Subcutaneous abdominal adipose tissue (tissue), 5 donors: ENCODE results near the gene TEAD2.

Experiments
- H3K27ac ChIP-seq: one replicate; pipeline ENCODE4 v1.7.0; 2013; ENCODE audit warnings: low read depth, mild to moderate bottlenecking, inconsistent platforms, low read length, moderate library complexity
- H3K27me3 ChIP-seq, 5 donors: one replicate each; pipeline ENCODE4 v1.7.0; 2013; ENCODE audit warnings: low read length in 5 of 5, inconsistent platforms in 1 of 5; ENCODE audit not compliant: control insufficient read depth in 5 of 5, insufficient read depth in 4 of 5
- H3K36me3 ChIP-seq, 5 donors: one replicate each; pipeline ENCODE4 v1.7.0; 2013; ENCODE audit warnings: low read length in 5 of 5; ENCODE audit not compliant: control insufficient read depth in 5 of 5, insufficient read depth in 5 of 5
- H3K4me1 ChIP-seq, 5 donors: one replicate each; pipeline ENCODE4 v1.7.0; 2013; ENCODE audit warnings: low read length in 5 of 5, mild to moderate bottlenecking in 3 of 5, moderate library complexity in 1 of 5; ENCODE audit not compliant: control insufficient read depth in 5 of 5, insufficient read depth in 5 of 5
- H3K4me3 ChIP-seq, 5 donors: one replicate each; pipeline ENCODE4 v1.7.0; 2013; ENCODE audit warnings: low read length in 5 of 5, low read depth in 1 of 5
- H3K9ac ChIP-seq, 5 donors: one replicate each; pipeline ENCODE4 v1.7.0; 2013; ENCODE audit warnings: low read length in 5 of 5, mild to moderate bottlenecking in 4 of 5, moderate library complexity in 3 of 5
- H3K9me3 ChIP-seq, 5 donors: one replicate each; pipeline ENCODE4 v1.7.0; 2013; ENCODE audit warnings: low read length in 5 of 5; ENCODE audit not compliant: control insufficient read depth in 5 of 5
- donor health status: healthy.
- donor health status: healthy.
- donor health status: healthy.
- donor health status: healthy.
- donor health status: healthy.

Gene TEAD2

DNA sequence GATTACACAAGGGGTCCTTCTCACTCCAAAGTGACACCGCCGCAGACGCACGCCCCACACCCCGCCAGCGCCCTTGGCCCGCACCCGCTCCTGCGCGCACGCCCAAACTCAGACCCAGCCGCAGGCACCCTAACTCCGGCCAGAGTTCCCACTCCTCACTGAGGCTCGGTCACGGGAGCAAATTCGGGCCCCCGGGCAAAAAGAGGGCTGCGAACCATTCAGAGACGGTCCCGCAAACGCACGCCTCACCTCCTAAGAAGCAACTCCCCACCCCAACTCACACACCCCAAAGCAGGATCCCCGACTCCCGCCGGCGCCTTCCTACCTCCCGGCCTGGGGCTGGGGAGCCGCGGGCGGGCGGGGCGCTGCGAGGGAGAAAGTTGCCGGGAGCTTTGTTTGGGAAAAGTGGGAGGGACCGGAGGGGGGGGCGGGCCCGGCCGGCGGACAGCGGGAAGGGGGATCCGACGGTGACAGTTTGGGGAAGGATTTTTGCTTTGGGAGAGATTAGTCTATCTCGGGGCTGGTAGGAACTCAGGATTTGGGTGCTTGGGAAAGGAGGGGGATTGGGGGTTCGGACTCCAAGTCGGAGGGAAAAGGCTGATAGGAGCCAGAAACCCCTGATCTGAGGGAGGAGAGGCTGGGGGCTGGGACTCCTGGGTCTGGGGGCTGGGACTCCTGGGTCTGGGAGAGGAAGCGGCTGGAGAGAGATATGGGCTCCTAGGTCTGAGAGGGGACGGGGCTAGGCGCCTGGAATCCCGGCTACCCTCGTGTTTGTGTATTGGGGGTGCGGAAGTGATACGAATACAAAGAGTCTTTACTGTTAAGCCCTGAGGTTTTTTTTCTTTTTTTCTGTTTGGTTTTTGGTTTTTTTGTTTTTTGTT, at the start of gene TEAD2:
TEAD2 (minus strand) TSS at position 369 of the 881 bp plus-strand sequence. CDS start 2,341 bp downstream, outside the sequence.
- H3K4me1 ChIP-seq = peaks cover 0 to 42% (median 29%) of the 10 kb centered on the region in 5 donors
- H3K27ac ChIP-seq = peak within 1 kb of the TSS; percentile 90
- peaks cover 0 to 20% (median 11%) of the 10 kb centered on the region in 5 donors for H3K36me3 ChIP-seq
- peak within 1 kb of the TSS; percentile 80 to 89 (median 84) for H3K4me3 ChIP-seq
- peak within 1 kb of the TSS; percentile 68 to 96 (median 91) for H3K9ac ChIP-seq
- H3K9me3 ChIP-seq = no peaks in the 10 kb centered on the region
- no peaks in the 10 kb centered on the region for H3K27me3 ChIP-seq

DNA sequence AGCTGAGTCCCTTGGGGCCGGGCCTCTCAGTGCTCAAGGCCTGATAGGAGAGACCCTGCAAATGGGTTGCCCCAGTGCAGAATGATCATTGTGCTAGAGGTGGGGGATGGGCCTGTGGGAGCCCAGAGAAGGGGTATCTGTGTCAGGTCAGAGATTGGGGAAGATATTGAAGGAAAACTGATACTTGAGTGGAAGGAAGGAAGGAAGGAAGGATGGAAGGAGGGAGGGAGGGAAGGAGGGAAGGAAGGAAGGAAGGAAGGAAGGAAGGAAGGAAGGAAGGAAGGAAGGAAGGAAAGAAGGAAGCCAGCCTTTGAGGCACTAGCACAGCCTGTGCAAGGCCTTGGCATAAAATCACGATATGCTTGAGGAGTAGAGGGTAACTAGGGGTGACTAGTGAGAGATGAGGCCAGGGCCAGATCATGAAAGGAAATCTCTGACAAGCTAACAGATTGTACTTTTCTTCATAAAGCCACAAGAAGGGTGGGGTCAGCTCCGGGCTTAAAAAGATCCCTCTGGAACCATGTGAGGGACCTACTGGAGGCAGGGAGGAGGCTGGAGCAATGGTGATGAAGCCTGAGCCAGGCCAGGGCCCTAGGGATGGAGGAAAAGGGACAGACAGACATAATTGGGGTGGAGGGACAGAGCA, 49.6 kb upstream of the TEAD2 start:
- H3K27me3 ChIP-seq = peaks cover 10 to 16% (median 14%) of the 10 kb centered on the region in 5 donors
- H3K4me3 ChIP-seq = no peak overlapping the region
- no peak overlapping the region for H3K9ac ChIP-seq
- H3K27ac ChIP-seq = no peak overlapping the region
- H3K4me1 ChIP-seq = peaks cover 0 to 10% (median 0%) of the 10 kb centered on the region in 5 donors
- H3K36me3 ChIP-seq = no peaks in the 10 kb centered on the region
- no peaks in the 10 kb centered on the region for H3K9me3 ChIP-seq

DNA sequence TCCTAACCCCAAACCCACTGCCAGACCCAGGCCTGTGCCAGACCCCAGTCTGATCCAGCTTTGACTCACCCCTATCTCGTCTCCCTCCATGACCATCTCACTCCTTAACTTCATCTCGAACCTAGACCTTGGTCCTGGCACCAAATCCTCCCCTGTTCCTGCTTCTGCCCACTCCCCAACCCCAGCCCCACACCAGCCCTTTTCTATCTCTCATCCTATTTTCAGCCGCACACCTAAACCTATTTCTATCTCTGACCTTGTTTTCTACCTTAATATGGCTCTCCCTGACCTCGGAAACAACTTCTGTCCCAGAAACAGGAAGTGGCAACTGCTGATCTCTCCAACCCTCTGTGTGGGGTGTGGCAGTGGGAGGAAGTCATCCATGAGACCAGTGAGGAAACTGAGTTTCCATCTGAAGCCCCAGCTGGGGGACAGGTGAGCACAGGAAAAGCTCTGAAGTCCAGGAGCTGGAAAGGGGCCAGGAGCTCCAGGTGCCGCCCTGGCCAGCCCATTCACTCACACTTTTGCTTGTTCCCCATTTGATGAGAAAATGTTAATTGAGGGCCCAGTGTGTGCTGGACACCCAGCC, 47.3 kb upstream of the TEAD2 start:
- H3K27ac ChIP-seq = no peak overlapping the region
- no peaks in the 10 kb centered on the region for H3K36me3 ChIP-seq

DNA sequence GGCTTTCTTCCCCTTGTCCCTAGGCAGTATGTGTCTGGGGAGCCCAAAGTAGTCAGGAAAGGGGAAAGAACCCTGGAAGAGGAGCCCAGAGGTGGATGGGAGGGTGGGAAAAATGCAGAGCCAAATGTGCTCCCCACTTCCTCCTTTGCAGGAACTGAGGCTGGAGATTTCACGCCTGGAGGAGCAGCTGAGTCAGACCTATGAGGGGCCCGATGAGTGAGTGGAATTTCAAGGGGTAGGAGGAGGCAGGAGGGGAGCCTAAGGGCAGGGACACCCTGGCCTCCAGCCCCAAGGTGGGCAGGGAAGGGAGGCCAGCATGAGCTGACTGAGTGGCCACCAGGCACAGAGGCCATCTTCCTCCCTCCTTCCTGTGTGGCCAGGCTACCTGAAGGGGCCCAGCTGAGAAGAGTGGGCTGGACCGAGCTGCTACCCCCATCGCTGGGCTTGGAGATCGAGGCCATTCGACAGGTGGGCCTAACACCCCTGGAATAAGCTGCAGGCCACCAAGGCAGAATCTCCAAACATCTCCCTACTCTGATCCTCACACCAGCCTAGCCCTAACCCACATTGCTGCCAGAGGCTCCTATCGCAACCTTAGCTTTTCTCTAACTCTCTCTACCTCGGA, 46.7 kb upstream of the TEAD2 start:
- Histone ChIP-seq H3K4me3 (no peak overlapping the region), H3K9me3 (no peaks in the 10 kb centered on the region), H3K36me3 (no peaks in the 10 kb centered on the region), H3K4me1 (peaks cover 0 to 10% (median 0%) of the 10 kb centered on the region in 5 donors), H3K27me3 (peaks cover 0 to 4% (median 0%) of the 10 kb centered on the region in 5 donors), H3K27ac (no peak overlapping the region), H3K9ac (no peak overlapping the region)

More for the DNA sequence above, 47.3 kb upstream of the TEAD2 start:
- Histone ChIP-seq H3K4me3 (no peak overlapping the region), H3K9me3 (no peaks in the 10 kb centered on the region), H3K9ac (no peak overlapping the region), H3K4me1 (peaks cover 0 to 10% (median 0%) of the 10 kb centered on the region in 5 donors), H3K27me3 (peaks cover 0 to 6% (median 0%) of the 10 kb centered on the region in 5 donors)

DNA sequence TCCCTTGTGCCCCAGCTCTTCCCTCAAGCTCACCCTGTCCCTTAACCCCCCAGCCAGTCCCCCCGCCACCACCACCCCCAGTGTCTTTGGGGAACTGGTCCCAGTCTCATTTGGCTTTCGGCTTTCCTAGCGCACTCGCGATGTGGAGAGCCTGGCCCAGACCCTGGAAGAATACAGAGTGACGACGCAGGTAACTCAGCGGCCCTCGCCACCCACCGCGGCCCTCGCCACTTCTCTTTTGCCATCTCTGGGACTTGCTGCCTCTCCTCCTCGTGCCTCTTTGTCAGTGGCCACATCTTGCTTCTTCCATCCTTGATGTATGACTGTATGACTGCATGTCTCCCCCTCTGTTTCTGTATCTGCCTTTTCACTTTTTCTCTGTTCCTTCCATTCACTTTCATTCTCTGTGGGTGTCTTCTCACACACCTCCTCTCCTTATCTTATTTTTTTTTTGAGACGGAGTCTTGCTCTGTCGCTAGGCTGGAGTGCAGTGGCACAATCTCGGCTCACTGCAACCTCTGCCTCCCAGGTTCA, 45.3 kb upstream of the TEAD2 start:
- H3K4me1 ChIP-seq = peaks cover 0 to 10% (median 0%) of the 10 kb centered on the region in 5 donors
- H3K9ac ChIP-seq = no peak overlapping the region
- H3K9me3 ChIP-seq = no peaks in the 10 kb centered on the region
- H3K36me3 ChIP-seq = no peaks in the 10 kb centered on the region
- peaks cover 0 to 3% (median 0%) of the 10 kb centered on the region in 5 donors for H3K27me3 ChIP-seq
- no peak overlapping the region for H3K4me3 ChIP-seq
- H3K27ac ChIP-seq = no peak overlapping the region

DNA sequence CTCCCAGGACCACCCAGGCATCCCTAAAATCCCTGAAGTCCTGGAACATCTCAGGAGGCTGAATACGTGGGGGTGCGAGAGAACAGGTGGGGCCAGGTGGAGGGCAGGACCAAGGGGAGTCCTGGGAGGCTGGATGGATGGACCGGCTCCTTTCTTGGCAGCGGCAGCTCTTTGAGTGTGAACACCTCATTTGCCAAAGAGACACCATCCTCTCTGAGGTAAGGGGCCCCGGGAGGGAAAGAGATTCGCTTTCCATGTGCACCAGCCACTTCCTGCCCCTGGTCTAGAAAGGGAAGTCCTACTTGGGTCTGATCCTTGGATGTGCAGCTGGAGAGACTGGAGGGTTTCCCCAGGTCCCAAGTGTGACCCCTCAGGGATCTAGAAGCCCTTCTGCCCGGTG, 44.9 kb upstream of the TEAD2 start:
- H3K9me3 ChIP-seq = no peaks in the 10 kb centered on the region
- no peaks in the 10 kb centered on the region for H3K36me3 ChIP-seq

DNA sequence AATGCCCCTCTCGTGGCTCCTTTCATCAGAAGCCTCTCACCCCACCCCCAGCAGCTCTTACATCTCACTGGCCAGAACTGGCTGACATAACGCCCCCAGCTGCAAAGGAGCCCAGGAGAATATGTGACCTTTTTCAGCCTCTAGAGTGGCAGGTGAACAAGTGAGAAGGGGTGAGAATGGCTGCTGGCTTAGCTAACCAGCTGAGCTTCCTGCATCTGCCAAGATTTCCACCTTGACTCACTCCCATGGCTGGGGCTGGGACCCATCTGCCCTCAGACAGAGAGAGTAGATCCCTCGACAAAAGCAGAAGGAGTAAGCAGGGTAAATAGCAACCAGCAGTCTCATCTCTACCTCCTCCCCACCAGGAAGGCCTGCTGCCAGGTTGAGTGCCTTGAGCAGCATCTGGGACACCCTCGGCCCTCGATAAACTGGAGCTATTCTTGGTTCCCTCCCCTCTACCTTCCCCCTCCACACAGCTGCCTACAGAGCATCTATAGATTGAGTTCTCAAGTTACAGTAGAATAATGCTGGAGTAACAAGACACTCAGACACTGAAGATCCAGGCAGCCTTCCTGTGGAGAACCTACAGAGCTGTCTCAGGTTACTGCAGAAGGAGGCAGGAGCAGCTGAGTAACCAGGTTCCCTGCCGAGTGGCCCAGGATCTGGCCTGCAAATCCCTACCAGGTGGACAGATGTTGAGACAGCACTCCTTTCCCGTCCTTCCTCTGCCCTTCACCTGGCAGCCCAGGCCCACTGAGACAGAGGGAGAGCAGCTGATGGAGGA, 41.4 kb upstream of the TEAD2 start:
- no peak overlapping the region for H3K9ac ChIP-seq
- H3K4me3 ChIP-seq = no peak overlapping the region
- peaks cover 0 to 4% (median 0%) of the 10 kb centered on the region in 5 donors for H3K27me3 ChIP-seq
- H3K9me3 ChIP-seq = no peaks in the 10 kb centered on the region
- no peaks in the 10 kb centered on the region for H3K36me3 ChIP-seq
- peaks cover 0 to under 1% (median 0%) of the 10 kb centered on the region in 5 donors for H3K4me1 ChIP-seq
- no peak overlapping the region for H3K27ac ChIP-seq

More for the DNA sequence above, 44.9 kb upstream of the TEAD2 start:
- Histone ChIP-seq H3K9ac (no peak overlapping the region), H3K4me3 (no peak overlapping the region), H3K4me1 (peaks cover 0 to 10% (median 0%) of the 10 kb centered on the region in 5 donors), H3K27ac (no peak overlapping the region), H3K27me3 (peaks cover 0 to 3% (median 0%) of the 10 kb centered on the region in 5 donors)

DNA sequence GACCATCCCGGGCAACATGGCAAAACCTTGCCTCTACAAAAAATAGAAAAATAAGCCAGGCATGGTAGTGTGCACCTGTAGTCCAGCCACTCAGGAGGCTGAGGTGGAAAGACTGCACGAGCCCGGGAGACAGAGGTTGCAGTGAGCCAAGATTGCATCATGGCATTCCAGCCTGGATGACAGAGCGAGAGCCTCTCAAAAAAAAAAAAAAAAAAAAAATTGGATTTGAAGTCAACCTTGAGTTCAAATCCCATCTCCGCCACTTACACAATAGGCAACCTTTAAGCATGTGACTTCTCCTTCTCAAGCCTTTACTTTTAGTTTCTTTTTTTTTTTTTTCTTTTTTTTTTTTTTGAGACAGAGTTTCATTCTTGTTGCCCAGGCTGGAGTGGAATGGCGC, 37.8 kb upstream of the TEAD2 start:
- H3K4me1 ChIP-seq = no peaks in the 10 kb centered on the region
- H3K27ac ChIP-seq = no peak overlapping the region
- H3K36me3 ChIP-seq = no peaks in the 10 kb centered on the region
- H3K27me3 ChIP-seq = peaks cover 0 to 17% (median 4%) of the 10 kb centered on the region in 5 donors
- H3K9me3 ChIP-seq = no peaks in the 10 kb centered on the region
- no peak overlapping the region for H3K4me3 ChIP-seq
- no peak overlapping the region for H3K9ac ChIP-seq

DNA sequence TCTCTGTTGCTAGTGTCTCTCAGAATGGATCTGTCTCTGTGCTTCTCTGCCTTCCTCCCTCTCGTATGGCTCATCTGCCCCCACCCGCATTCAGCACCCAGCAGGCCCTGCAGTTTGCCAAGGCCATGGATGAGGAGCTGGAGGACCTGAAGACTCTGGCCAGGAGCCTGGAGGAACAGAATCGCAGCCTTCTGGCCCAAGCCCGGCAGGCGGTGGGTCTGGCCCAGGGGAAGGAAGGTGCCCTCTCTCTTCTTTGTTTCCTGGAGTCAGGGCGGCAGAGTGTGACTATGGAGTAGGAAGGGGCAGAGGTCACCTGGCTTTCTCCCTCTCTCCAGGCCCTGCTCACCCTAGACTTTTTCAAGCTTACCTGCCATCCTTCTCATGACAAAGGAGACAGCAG, 36.7 kb upstream of the TEAD2 start:
- peaks cover 0 to 28% (median 8%) of the 10 kb centered on the region in 5 donors for H3K27me3 ChIP-seq

More for the DNA sequence above, 36.7 kb upstream of the TEAD2 start:
- Histone ChIP-seq H3K4me3 (no peak overlapping the region), H3K4me1 (no peaks in the 10 kb centered on the region), H3K27ac (no peak overlapping the region), H3K36me3 (no peaks in the 10 kb centered on the region), H3K9ac (no peak overlapping the region), H3K9me3 (no peaks in the 10 kb centered on the region)
